GM18511 (cell line): ENCODE results near the gene RYR3.
"Not testable (repeated sequence)": the region's sequence is repeated elsewhere in the genome, so short reads cannot be mapped to it uniquely, and the experiment has no call there.

ENCODE experiments used
- ATAC-seq: cut with Tn5 transposase; IDR thresholded peaks from one replicate; pipeline ENCODE4 v1.9.1; 2021; ENCODE audit warnings: mild to moderate bottlenecking, moderate library complexity; ENCODE audit not compliant: unreplicated experiment

Gene RYR3

GRCh38 chr15:33561967-33562366 lies 251.2 kb downstream of the RYR3 start:
- ATAC-seq = no peak

- no peak for ATAC-seq
These were observed 254.3 kb downstream of the RYR3 start for GRCh38 chr15:33565094-33565493.

- no peak for ATAC-seq
These were observed 256.9 kb downstream of the RYR3 start for GRCh38 chr15:33567652-33568051.

GRCh38 chr15:33569036-33569435 lies 258.3 kb downstream of the RYR3 start:
- no peak for ATAC-seq

- not testable (repeated sequence) for ATAC-seq
These were observed 267.1 kb downstream of the RYR3 start for GRCh38 chr15:33577911-33578310.

GRCh38 chr15:33580526-33580925 lies 269.8 kb downstream of the RYR3 start:
- ATAC-seq = no peak

GRCh38 chr15:33581032-33581431 lies 270.3 kb downstream of the RYR3 start:
- ATAC-seq = no peak

- no peak for ATAC-seq
These were observed 274.0 kb downstream of the RYR3 start for GRCh38 chr15:33584797-33585196.

GRCh38 chr15:33586786-33587697 lies 276.3 kb downstream of the RYR3 start:
- no peak for ATAC-seq

GRCh38 chr15:33587773-33588172 lies 277.0 kb downstream of the RYR3 start:
- no peak for ATAC-seq

GRCh38 chr15:33592864-33593263 lies 282.1 kb downstream of the RYR3 start:
- ATAC-seq = no peak

- ATAC-seq = not testable (repeated sequence)
These were observed 287.6 kb downstream of the RYR3 start for GRCh38 chr15:33598382-33598781.

GRCh38 chr15:33600212-33600611 lies 289.4 kb downstream of the RYR3 start:
- no peak for ATAC-seq

- no peak for ATAC-seq
These were observed 290.7 kb downstream of the RYR3 start for GRCh38 chr15:33601461-33601860.

GRCh38 chr15:33608714-33609113 lies 297.9 kb downstream of the RYR3 start:
- ATAC-seq = no peak

GRCh38 chr15:33612721-33613304 lies 302.0 kb downstream of the RYR3 start:
- no peak for ATAC-seq

- no peak for ATAC-seq
These were observed 305.7 kb downstream of the RYR3 start for GRCh38 chr15:33616475-33616874.

GRCh38 chr15:33618350-33618749 lies 307.6 kb downstream of the RYR3 start:
- no peak for ATAC-seq

GRCh38 chr15:33621141-33621540 lies 310.4 kb downstream of the RYR3 start:
- no peak for ATAC-seq

- no peak for ATAC-seq
These were observed 312.2 kb downstream of the RYR3 start for GRCh38 chr15:33623010-33623409.

GRCh38 chr15:33624439-33624838 lies 313.7 kb downstream of the RYR3 start:
- no peak for ATAC-seq

- ATAC-seq = no peak
These were observed 318.9 kb downstream of the RYR3 start for GRCh38 chr15:33629647-33630046.
